SU-DHL-6 (cell line): ENCODE data around the gene GRIA3.

Experiments used
- H2AFZ ChIP-seq: fragments of 200-600 bp; sonication (generic); 2 replicates; pipeline ENCODE4 v1.6.1; 2014; ENCODE audit warnings: low read depth, mild to moderate bottlenecking, moderate library complexity, mixed read lengths, antibody characterized with exemption, low read length; ENCODE audit not compliant: severe bottlenecking
- H3F3A ChIP-seq: fragments of 200-600 bp; shearing (Covaris generic); 2 replicates; pipeline ENCODE4 v1.6.0; 2016; ENCODE audit warnings: antibody characterized with exemption, mild to moderate bottlenecking; ENCODE audit not compliant: insufficient read depth
- H3K27ac ChIP-seq: fragments of 200-600 bp; sonication (generic); 2 replicates; pipeline ENCODE4 v1.5.1; 2016; ENCODE audit warnings: low read depth, mild to moderate bottlenecking, low read length, moderate library complexity, mixed read lengths
- H3K27me3 ChIP-seq: fragments of 200-600 bp; sonication (generic), shearing (Covaris generic); 2 replicates; pipeline ENCODE4 v1.6.0; 2014; ENCODE audit warnings: mild to moderate bottlenecking, low read length
- H3K36me3 ChIP-seq: fragments of 200-600 bp; sonication (generic); 2 replicates; pipeline ENCODE4 v1.6.1; 2014; ENCODE audit warnings: mild to moderate bottlenecking, low read length, mixed read lengths
- H3K4me2 ChIP-seq: fragments of 300-600, 200-600 bp; shearing (Covaris generic), sonication (generic); 2 replicates; pipeline ENCODE4 v1.6.0; 2014; ENCODE audit warnings: low read length, low read depth, mild to moderate bottlenecking; ENCODE audit not compliant: poor library complexity, severe bottlenecking
- H3K4me3 ChIP-seq: fragments of 200-600 bp; sonication (generic); 2 replicates; pipeline ENCODE4 v1.5.1; 2014; ENCODE audit warnings: antibody characterized with exemption, low read length, mild to moderate bottlenecking, mixed read lengths; ENCODE audit not compliant: insufficient read depth, poor library complexity, severe bottlenecking
- H3K79me2 ChIP-seq: fragments of 200-600 bp; sonication (generic); 2 replicates; pipeline ENCODE4 v1.6.1; 2014; ENCODE audit warnings: mild to moderate bottlenecking, low read length, moderate library complexity; ENCODE audit not compliant: insufficient read depth
- H3K9ac ChIP-seq: fragments of 200-600 bp; sonication (generic); 2 replicates; pipeline ENCODE4 v1.7.0; 2014; ENCODE audit warnings: mild to moderate bottlenecking, low read length
- H3K9me2 ChIP-seq: fragments of 200-600 bp; sonication (generic); replicated peaks from 2 replicates; pipeline ENCODE4 v1.6.1; 2014; ENCODE audit warnings: low read length; ENCODE audit not compliant: insufficient read depth
- H3K9me3 ChIP-seq: fragments of 200-600 bp; sonication (generic); 2 replicates; pipeline ENCODE4 v1.6.1; 2014; ENCODE audit warnings: low read length, mixed read lengths; ENCODE audit not compliant: insufficient read depth
- H4K20me1 ChIP-seq: fragments of 200-600 bp; sonication (generic); 2 replicates; pipeline ENCODE4 v1.6.1; 2014; ENCODE audit warnings: low read depth, mild to moderate bottlenecking, antibody characterized with exemption, low read length, moderate library complexity, mixed read lengths
- EZH2phosphoT487 ChIP-seq: fragments of 200-600 bp; sonication (generic), shearing (Covaris generic); conservative IDR thresholded peaks from 2 replicates; pipeline ENCODE4 v1.6.1; 2018; ENCODE audit warnings: mild to moderate bottlenecking, antibody characterized with exemption, low read length, moderate library complexity, mixed read lengths
- TF ChIP-seq, protein P1 (sequence below): fragments of 200-600 bp; sonication (generic); IDR thresholded peaks from one replicate; pipeline ENCODE4 v1.5.1; 2017; ENCODE audit warnings: antibody characterized with exemption, mild to moderate bottlenecking, low read length, moderate library complexity; ENCODE audit not compliant: insufficient read depth, poor library complexity, severe bottlenecking

GRIA3 gene

DNA sequence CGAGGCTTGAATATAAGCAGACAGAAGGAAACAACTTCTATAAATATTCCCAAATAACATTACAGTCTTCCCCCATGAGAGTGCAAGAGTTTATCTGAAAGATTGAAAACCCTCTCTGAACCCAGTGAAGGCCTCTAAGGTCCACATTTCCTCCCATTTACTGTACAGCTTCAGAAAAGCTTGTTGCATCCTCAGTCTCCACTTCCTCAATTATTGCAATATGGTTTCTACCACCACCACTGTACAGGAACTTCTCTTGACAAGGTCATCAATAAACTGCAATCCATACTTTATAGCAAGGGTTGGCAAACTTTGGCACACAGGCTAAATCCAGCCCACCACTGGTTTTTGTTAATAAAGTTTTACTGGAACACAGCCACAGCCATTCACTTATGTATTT lies 309.8 kb downstream of the GRIA3 start:
- no peaks in the 10 kb centered on the region for H3K9me2 ChIP-seq
- H3K27ac ChIP-seq, result no peak overlapping the region
- no peaks in the 10 kb centered on the region for H3K9me3 ChIP-seq
- no peaks in the 10 kb centered on the region for H3K36me3 ChIP-seq
- no peaks in the 10 kb centered on the region for H3F3A ChIP-seq
- no peak overlapping the region for H3K4me3 ChIP-seq
- no peak overlapping the region for H2AFZ ChIP-seq
- no peak for TF ChIP-seq EZH2phosphoT487
- TF ChIP-seq, protein P1, sequence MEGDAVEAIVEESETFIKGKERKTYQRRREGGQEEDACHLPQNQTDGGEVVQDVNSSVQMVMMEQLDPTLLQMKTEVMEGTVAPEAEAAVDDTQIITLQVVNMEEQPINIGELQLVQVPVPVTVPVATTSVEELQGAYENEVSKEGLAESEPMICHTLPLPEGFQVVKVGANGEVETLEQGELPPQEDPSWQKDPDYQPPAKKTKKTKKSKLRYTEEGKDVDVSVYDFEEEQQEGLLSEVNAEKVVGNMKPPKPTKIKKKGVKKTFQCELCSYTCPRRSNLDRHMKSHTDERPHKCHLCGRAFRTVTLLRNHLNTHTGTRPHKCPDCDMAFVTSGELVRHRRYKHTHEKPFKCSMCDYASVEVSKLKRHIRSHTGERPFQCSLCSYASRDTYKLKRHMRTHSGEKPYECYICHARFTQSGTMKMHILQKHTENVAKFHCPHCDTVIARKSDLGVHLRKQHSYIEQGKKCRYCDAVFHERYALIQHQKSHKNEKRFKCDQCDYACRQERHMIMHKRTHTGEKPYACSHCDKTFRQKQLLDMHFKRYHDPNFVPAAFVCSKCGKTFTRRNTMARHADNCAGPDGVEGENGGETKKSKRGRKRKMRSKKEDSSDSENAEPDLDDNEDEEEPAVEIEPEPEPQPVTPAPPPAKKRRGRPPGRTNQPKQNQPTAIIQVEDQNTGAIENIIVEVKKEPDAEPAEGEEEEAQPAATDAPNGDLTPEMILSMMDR, result no peak
- H3K79me2 ChIP-seq, result no peaks in the 10 kb centered on the region
- H3K4me2 ChIP-seq, result no peak overlapping the region
- no peaks in the 10 kb centered on the region for H3K27me3 ChIP-seq
- no peak overlapping the region for H3K9ac ChIP-seq
- H4K20me1 ChIP-seq, result no peaks in the 10 kb centered on the region

DNA sequence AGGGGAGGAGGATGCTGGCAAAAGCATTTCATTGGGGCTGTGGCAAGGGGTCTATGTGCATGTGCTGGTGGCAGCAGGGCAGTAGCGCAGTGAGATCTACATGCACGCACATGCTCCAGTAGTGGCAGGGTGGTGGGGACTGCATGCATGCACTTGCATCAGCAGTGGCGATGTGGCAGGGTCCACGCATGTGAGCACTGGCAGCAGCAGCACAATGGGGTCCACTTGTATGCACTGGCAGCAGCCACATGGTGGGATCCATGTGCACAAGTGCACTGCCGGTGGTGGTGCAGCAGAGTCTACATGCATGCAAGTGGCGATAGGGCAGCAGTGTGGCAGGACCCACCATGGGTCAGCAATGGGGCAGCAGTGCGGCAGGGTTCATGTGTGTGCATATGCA lies 315.7 kb downstream of the GRIA3 start:
- Histone ChIP-seq H3K9me3 (no peaks in the 10 kb centered on the region), H3K9me2 (no peaks in the 10 kb centered on the region), H3K4me3 (no peak overlapping the region), H4K20me1 (no peaks in the 10 kb centered on the region), H3K9ac (no peak overlapping the region), H2AFZ (no peak overlapping the region), H3K27me3 (no peaks in the 10 kb centered on the region), H3K27ac (no peak overlapping the region), H3K79me2 (no peaks in the 10 kb centered on the region), H3K4me2 (no peak overlapping the region), H3K36me3 (no peaks in the 10 kb centered on the region), H3F3A (no peaks in the 10 kb centered on the region)
- TF ChIP-seq, protein P1, result no peak
- TF ChIP-seq EZH2phosphoT487, result no peak

DNA sequence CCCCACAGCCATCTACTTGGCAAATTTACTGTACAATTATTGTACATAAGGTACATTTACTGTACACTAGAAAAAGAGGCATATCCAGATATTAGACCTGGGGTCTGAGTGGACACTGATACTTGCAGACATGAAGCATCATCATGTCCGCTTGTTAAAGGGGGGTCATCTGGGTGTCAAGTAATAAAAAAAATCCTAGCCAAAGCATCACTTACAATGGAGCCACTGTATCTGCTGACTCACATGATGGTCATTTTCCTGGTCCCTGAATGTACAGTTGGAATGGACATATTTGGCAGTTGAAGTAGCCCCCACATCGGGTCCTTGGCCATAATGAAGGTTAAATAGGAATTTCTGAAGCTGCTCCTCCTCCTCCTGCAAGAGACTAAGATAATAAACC lies 320.0 kb downstream of the GRIA3 start:
- Histone ChIP-seq H3K4me2 (no peak overlapping the region), H3K36me3 (no peaks in the 10 kb centered on the region), H4K20me1 (no peaks in the 10 kb centered on the region), H3K27me3 (no peaks in the 10 kb centered on the region), H3K9me3 (no peaks in the 10 kb centered on the region), H2AFZ (no peak overlapping the region), H3K79me2 (no peaks in the 10 kb centered on the region), H3F3A (no peaks in the 10 kb centered on the region), H3K4me3 (no peak overlapping the region), H3K9me2 (no peaks in the 10 kb centered on the region), H3K27ac (no peak overlapping the region), H3K9ac (no peak overlapping the region)
- no peak for TF ChIP-seq EZH2phosphoT487
- TF ChIP-seq, protein P1, result no peak
